Hematopoietic multipotent progenitor cell treated with erythropoietin and hydrocortisone succinate and interleukin-3 and kit ligand, for 17 days (in vitro differentiated cells): ENCODE data around the gene ANHX.

Experiments used
- DNase-seq: peaks from one replicate; pipeline ENCODE4 v3.0.0-alpha.2; 2015; ENCODE audit warnings: low spot score

ANHX gene

GRCh38 chr12:133202493-133203343 lies 33.0 kb downstream of the ANHX start:
- DNase-seq = no peak

GRCh38 chr12:133201888-133202287 lies 33.8 kb downstream of the ANHX start:
- DNase-seq = no peak

- DNase-seq = no peak
Observed at GRCh38 chr12:133192847-133193246, 42.8 kb downstream of the ANHX start.

GRCh38 chr12:133190176-133190575 lies 45.5 kb downstream of the ANHX start:
- no peak for DNase-seq

- DNase-seq = peak; percentile 79
Observed at GRCh38 chr12:133181238-133181959, 54.3 kb downstream of the ANHX start, which contains the start of gene ZNF268. Gene ZNF268, plus strand, starts transcription at chr12:133181495. Its CDS starts 503 bp downstream, at chr12:133181998.

- no peak for DNase-seq
Observed at GRCh38 chr12:133180669-133181068, 55.0 kb downstream of the ANHX start.

- DNase-seq = no peak
Observed at GRCh38 chr12:133174901-133175300, 60.8 kb downstream of the ANHX start.

- DNase-seq = no peak
Observed at GRCh38 chr12:133172491-133172890, 63.2 kb downstream of the ANHX start.
